SK-N-SH (cell line): ENCODE data around the gene RECK. TPM values are rescaled to one million over a fixed set of nuclear protein-coding genes. Genes with fewer than 3 reads are reported as not detected.

ENCODE experiments used
- CTCF ChIA-PET: fragments of 300-600, 350-600 bp; formaldehyde crosslinking; extraction: SDS; loops from one replicate; lab custom pipeline; 2021; lab: Yijun Ruan, JAX
- POLR2A ChIA-PET: fragments of 350-600 bp; sonication (Branson Sonifier 250); formaldehyde crosslinking; extraction: SDS; loops from one replicate; lab custom pipeline; 2020; ENCODE audit warnings: antibody characterized with exemption, inconsistent platforms; lab: Yijun Ruan, JAX
- DNase-seq: peaks from one replicate; pipeline ENCODE4 v3.0.0; 2012
- H2AFZ ChIP-seq: fragments of 200-600 bp; sonication (generic); 2 replicates; pipeline ENCODE4 v1.8.1; 2016; ENCODE audit warnings: antibody characterized with exemption, mild to moderate bottlenecking, low read depth
- H3F3A ChIP-seq: fragments of 200-600 bp; sonication (generic); replicated peaks from 2 replicates; pipeline ENCODE3; 2016; ENCODE audit warnings: antibody characterized with exemption, mild to moderate bottlenecking; ENCODE audit not compliant: insufficient read depth
- H3K27ac ChIP-seq, 2 experiments: fragments of 200-500 bp in 1 of 2; fragments of 200-600 bp in 1 of 2; sonication (Bioruptor generic) in 1 of 2; sonication (generic), shearing (Covaris generic) in 1 of 2; 2 replicates each; pipeline versions ENCODE4 v1.5.1 to v1.6.1; 2014 to 2016; ENCODE audit warnings: low read depth in 2 of 2, inconsistent platforms in 1 of 2, low read length in 1 of 2, mild to moderate bottlenecking in 1 of 2, mixed read lengths in 1 of 2
- H3K27me3 ChIP-seq: fragments of 200-600 bp; sonication (generic), shearing (Covaris generic); 2 replicates; pipeline ENCODE4 v1.6.1; 2016; ENCODE audit warnings: mixed run types; ENCODE audit not compliant: insufficient read depth
- H3K36me3 ChIP-seq, 2 experiments: fragments of 200-500 bp in 1 of 2; fragments of 200-600 bp in 1 of 2; sonication (Bioruptor generic) in 1 of 2; sonication (generic) in 1 of 2; replicated peaks in 1 of 2; 2 replicates each; pipeline versions ENCODE3 to v1.5.1; 2014 to 2016; ENCODE audit warnings: low read length in 1 of 2, mild to moderate bottlenecking in 1 of 2; ENCODE audit not compliant: insufficient read depth in 2 of 2, control insufficient read depth in 1 of 2
- H3K4me1 ChIP-seq, 2 experiments: fragments of 200-500 bp in 1 of 2; fragments of 200-600 bp in 1 of 2; sonication (Bioruptor generic) in 1 of 2; sonication (generic), shearing (Covaris generic) in 1 of 2; 2 replicates each; pipeline versions ENCODE4 v1.5.1 to v1.6.1; 2014 to 2016; ENCODE audit warnings: low read depth in 1 of 2, low read length in 1 of 2, mixed run types in 1 of 2; ENCODE audit not compliant: insufficient read depth in 2 of 2, control insufficient read depth in 1 of 2
- H3K4me2 ChIP-seq: fragments of 200-600 bp; sonication (generic), shearing (Covaris generic); 2 replicates; pipeline ENCODE4 v1.6.1; 2017; ENCODE audit warnings: mixed run types
- H3K4me3 ChIP-seq, 2 experiments: fragments of 200-500 bp in 1 of 2; fragments of 200-600 bp in 1 of 2; sonication (Bioruptor generic) in 1 of 2; sonication (generic), shearing (Covaris generic) in 1 of 2; 2 replicates each; pipeline versions ENCODE4 v1.5.1 to v1.8.1; 2014 to 2016; ENCODE audit warnings: low read depth in 2 of 2, inconsistent platforms in 1 of 2, low read length in 1 of 2, mild to moderate bottlenecking in 1 of 2, mixed read lengths in 1 of 2, moderate library complexity in 1 of 2
- H3K79me2 ChIP-seq: fragments of 200-600 bp; sonication (generic); 2 replicates; pipeline ENCODE4 v1.8.1; 2017; ENCODE audit warnings: mild to moderate bottlenecking; ENCODE audit not compliant: insufficient read depth
- H3K9ac ChIP-seq: fragments of 200-600 bp; sonication (generic); 2 replicates; pipeline ENCODE4 v1.6.1; 2017; ENCODE audit warnings: mixed run types
- H3K9me2 ChIP-seq: fragments of 200-600 bp; sonication (generic); 2 replicates; pipeline ENCODE4 v1.6.1; 2017; ENCODE audit warnings: mixed run types
- H3K9me3 ChIP-seq: fragments of 200-600 bp; sonication (generic); 2 replicates; pipeline ENCODE4 v1.6.1; 2017; ENCODE audit warnings: mixed run types, mild to moderate bottlenecking, moderate library complexity
- H4K20me1 ChIP-seq: fragments of 200-600 bp; sonication (generic); 2 replicates; pipeline ENCODE4 v1.6.1; 2017; ENCODE audit warnings: mild to moderate bottlenecking, mixed run types; ENCODE audit not compliant: insufficient read depth
- CTCF ChIP-seq: fragments of 200-600 bp; sonication (generic); IDR thresholded peaks from 2 replicates; pipeline ENCODE4 v1.6.1; 2017; ENCODE audit warnings: antibody characterized with exemption, mild to moderate bottlenecking, moderate library complexity
- EP300 ChIP-seq, 2 experiments: IDR thresholded peaks; 2 replicates each; pipeline versions ENCODE4 v1.4.0 to v1.6.1; 2012; ENCODE audit warnings: borderline replicate concordance in 1 of 2, low read depth in 1 of 2, low read length in 1 of 2
- GATA2 ChIP-seq: sonication (generic); formaldehyde crosslinking; IDR thresholded peaks from 2 replicates; pipeline ENCODE4 v1.5.0; 2020; ENCODE audit warnings: mild to moderate bottlenecking, missing genetic modification reagents
- RAD21 ChIP-seq: IDR thresholded peaks from 2 replicates; pipeline ENCODE4 v1.6.1; 2012; ENCODE audit warnings: mild to moderate bottlenecking, low read length
- RCOR1 ChIP-seq: fragments of 150-350 bp; IDR thresholded peaks from 2 replicates; pipeline ENCODE4 v1.6.1; 2017; ENCODE audit warnings: antibody characterized with exemption, low read length
- REST ChIP-seq: IDR thresholded peaks from 2 replicates; pipeline ENCODE4 v1.6.1; 2012; ENCODE audit warnings: mild to moderate bottlenecking, low read depth, low read length, moderate library complexity
- SMC3 ChIP-seq: IDR thresholded peaks from 2 replicates; pipeline ENCODE4 v1.6.1; 2012; ENCODE audit warnings: low read depth, low read length, improper control_type of control experiment
- WGBS: methylation state at CpG from one replicate; pipeline ENCODE4 v1.1.6; 2017; ENCODE audit warnings: low lambda C conversion rate; 5-methylcytosine and 5-hydroxymethylcytosine counted together
- polyA plus RNA-seq, 3 experiments: library from polyadenylated mRNA; depleted of rRNA; stranded (reverse); fragments of >200 nt; gene quantifications; 2 replicates each; pipeline ENCODE4 v1.2.3, GENCODE V29; 2012

RECK gene
- polyA plus RNA-seq, 1 of the 3 experiments (the other 2 are of a cell fraction), result 22.8 TPM

GRCh38 chr9:36023260-36024048 is 13.3 kb upstream of the RECK start:
- H4K20me1 ChIP-seq, result no peaks in the 10 kb centered on the region
- peak; percentile 68 for DNase-seq
- H3K27ac ChIP-seq, result no peak overlapping the region
- TF ChIP-seq GATA2 (CRISPR knock-in tag), result no peak
- TF ChIP-seq EP300 (IDR thresholded peaks at IDR 0.05; ENCODE audit: borderline replicate concordance in 1 of 2, low read depth in 1 of 2, low read length in 1 of 2), result no peak
- TF ChIP-seq SMC3, result peak; percentile 94
- peak; percentile 88 for TF ChIP-seq RAD21
- TF ChIP-seq CTCF, result peak; percentile 93
- 0 out of 2 replicates have a peak, but pooled peaks have one; percentile 45 for TF ChIP-seq RCOR1
- ChIA-PET CTCF (interaction anchor here (0.7 to 9.1 kb wide), 32 partner anchors 9 to 233 kb away, joined by 3 to 128 read pairs (median 5); partner anchors contain the start of genes HRCT1, OR2S2 and RECK), POLR2A (no interaction called here)
- no peaks in the 10 kb centered on the region for H3K9me3 ChIP-seq
- no peaks in the 10 kb centered on the region for H3K79me2 ChIP-seq
- no peak overlapping the region for H3K9ac ChIP-seq
- no peaks in the 10 kb centered on the region for H3K27me3 ChIP-seq
- H3K36me3 ChIP-seq, result no peaks in the 10 kb centered on the region
- H3K9me2 ChIP-seq, result no peaks in the 10 kb centered on the region
- H2AFZ ChIP-seq, result peak overlapping the region; percentile 29; the same call in 1 of the 2 replicates
- 43% methylated on average over 13 of the region's 13 CpGs for WGBS
- no peak overlapping the region for H3K4me2 ChIP-seq
- H3K4me3 ChIP-seq, result no peak overlapping the region
- peaks cover 0 to 7% of the 10 kb centered on the region in 2 experiments; a peak in 2 of 4 replicates for H3K4me1 ChIP-seq
- no peaks in the 10 kb centered on the region for H3F3A ChIP-seq

- 56% methylated on average over 2 of the region's 2 CpGs for WGBS
- Histone ChIP-seq H3K9me2 (no peaks in the 10 kb centered on the region), H3K9ac (no peak overlapping the region), H3K79me2 (no peaks in the 10 kb centered on the region), H2AFZ (no peak overlapping the region), H3K27ac (no peak overlapping the region), H3F3A (peaks cover 21% of the 10 kb centered on the region), H3K9me3 (no peaks in the 10 kb centered on the region), H3K36me3 (no peaks in the 10 kb centered on the region), H4K20me1 (no peaks in the 10 kb centered on the region), H3K4me1 (peaks cover 0 to 15% of the 10 kb centered on the region in 2 experiments; a peak in 3 of 4 replicates), H3K27me3 (no peaks in the 10 kb centered on the region), H3K4me3 (no peak overlapping the region), H3K4me2 (no peak overlapping the region)
- no peak for DNase-seq
- POLR2A ChIA-PET, result no interaction called here
- CTCF ChIA-PET, result interaction anchor here (1.8 to 9.1 kb wide), 4 partner anchors 11 to 68 kb away, joined by 7 to 128 read pairs (median 63); partner anchors contain the start of genes OR2S2 and RECK
- TF ChIP-seq EP300 (IDR thresholded peaks at IDR 0.05; ENCODE audit: borderline replicate concordance in 1 of 2, low read depth in 1 of 2, low read length in 1 of 2), result no peak
Measured at GRCh38 chr9:36025746-36026145, 11.0 kb upstream of the RECK start.

GRCh38 chr9:36029202-36029601 is 7.5 kb upstream of the RECK start:
- Histone ChIP-seq H2AFZ (peak overlapping the region; percentile 30; the same call in 1 of the 2 replicates), H3K9ac (0 out of 2 replicates have a peak overlapping the region, but pooled peaks have one; percentile 14), H3K9me3 (no peaks in the 10 kb centered on the region), H3K9me2 (no peaks in the 10 kb centered on the region), H3K27me3 (no peaks in the 10 kb centered on the region), H3K4me3 (no peak overlapping the region), H3K27ac (peak overlapping the region; percentile 54 to 82; a peak in 3 of 4 replicates), H3K4me1 (peaks cover 0 to 22% of the 10 kb centered on the region in 2 experiments; a peak in 3 of 4 replicates), H4K20me1 (no peaks in the 10 kb centered on the region), H3K36me3 (no peaks in the 10 kb centered on the region), H3K4me2 (peak overlapping the region; percentile 32; the same call in 1 of the 2 replicates), H3K79me2 (no peaks in the 10 kb centered on the region), H3F3A (peaks cover 28% of the 10 kb centered on the region)
- CTCF ChIA-PET, result interaction anchor here (0.5 to 9.1 kb wide), 5 partner anchors 21 to 126 kb away, joined by 3 to 128 read pairs (median 9); no protein-coding TSS in a partner anchor
- WGBS, result 56% methylated on average over 1 of the region's 1 CpG
- POLR2A ChIA-PET, result no interaction called here
- no peak for DNase-seq
- TF ChIP-seq REST, result no peak
